Erythroblast (primary cell): ENCODE measurements around the gene SHTN1.

ENCODE experiments used
- GATA1 ChIP-seq: IDR thresholded peaks from 2 replicates; pipeline ENCODE4 v1.6.1; 2011; ENCODE audit warnings: low read depth, mild to moderate bottlenecking, control low read depth, low read length, moderate library complexity
- POLR2A ChIP-seq: IDR thresholded peaks from 2 replicates; pipeline ENCODE4 v1.6.1; 2011; ENCODE audit warnings: mild to moderate bottlenecking, low read length

DNA sequence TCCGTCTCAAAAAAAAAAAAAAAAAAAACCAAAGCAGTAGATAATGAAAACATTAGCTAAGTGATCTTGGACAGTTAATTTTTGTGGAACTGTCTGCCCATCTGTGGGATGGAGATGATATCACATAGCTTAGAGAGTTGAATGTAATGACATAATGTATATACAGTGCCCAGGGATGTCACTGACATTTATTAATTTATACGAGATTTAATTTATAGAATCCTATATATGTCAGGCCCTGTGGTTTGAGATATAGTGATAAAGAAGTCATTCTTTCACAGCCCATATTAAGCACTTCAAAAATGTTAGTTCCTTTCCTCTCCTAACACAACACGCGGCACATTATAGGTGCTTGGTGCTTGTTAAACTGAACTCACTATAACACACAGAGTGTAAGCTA lies 151.7 kb downstream of the SHTN1 start:
- TF ChIP-seq POLR2A (no peak), GATA1 (no peak)
